BE2C (cell line): Measurements from ENCODE around the gene HLCS.

Source experiments
- DNase-seq: peaks from one replicate; pipeline ENCODE4 v3.0.0-alpha.2; 2020
- H3K27me3 ChIP-seq: fragments of 250-450 bp; sonication (Bioruptor Pico); 2 replicates; pipeline ENCODE4 v1.5.1; 2020; ENCODE audit warnings: mild to moderate bottlenecking
- H3K36me3 ChIP-seq: fragments of 250-450 bp; sonication (Bioruptor Pico); 2 replicates; pipeline ENCODE4 v1.5.1; 2020; ENCODE audit warnings: mild to moderate bottlenecking
- H3K4me1 ChIP-seq: fragments of 250-450 bp; sonication (Bioruptor Pico); 2 replicates; pipeline ENCODE4 v1.5.1; 2020
- H3K4me3 ChIP-seq: 2 replicates; pipeline ENCODE4 v1.5.1; 2011; ENCODE audit warnings: low read depth, low read length
- H3K9me3 ChIP-seq: fragments of 250-450 bp; sonication (Bioruptor Pico); 2 replicates; pipeline ENCODE4 v1.5.1; 2020
- TF ChIP-seq, protein P1 (sequence below): IDR thresholded peaks from 2 replicates; pipeline ENCODE4 v1.5.1; 2012; ENCODE audit warnings: mild to moderate bottlenecking, low read depth, low read length

The HLCS gene

DNA sequence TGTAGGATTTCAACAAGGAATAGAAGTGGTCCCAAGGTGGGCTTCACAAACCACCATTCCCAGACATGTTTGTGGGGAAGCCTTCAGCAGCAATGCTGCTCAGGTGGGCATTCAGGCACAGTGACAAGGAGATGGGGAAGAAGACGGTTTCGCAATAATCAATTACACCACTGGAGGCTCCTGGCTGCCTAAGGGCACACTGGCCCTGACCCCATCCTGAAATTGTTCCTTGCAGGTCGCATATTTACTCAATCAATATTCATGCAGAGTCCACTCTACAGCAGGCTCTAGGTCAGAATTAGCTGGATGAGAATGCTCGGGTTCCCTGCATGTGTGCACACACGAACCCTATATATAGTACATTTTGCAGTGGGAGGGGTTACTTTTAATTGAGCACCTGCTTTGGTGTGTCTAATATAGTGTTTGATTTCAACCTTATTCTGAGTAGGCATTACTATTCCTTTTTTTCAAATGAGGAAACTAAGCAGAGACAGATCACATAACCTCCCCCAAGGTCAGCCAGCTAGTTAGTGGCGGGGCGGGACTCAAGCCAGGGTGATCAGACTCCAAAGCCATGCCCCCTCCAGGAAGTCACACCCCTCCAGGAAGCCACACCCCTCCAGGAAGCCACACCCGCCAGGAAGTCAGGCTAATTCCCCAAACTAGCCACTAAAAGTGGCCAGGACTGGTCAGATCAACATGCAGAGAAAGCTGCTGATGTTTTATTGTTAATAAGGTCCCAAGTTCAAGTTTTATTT lies 106.5 kb downstream of the HLCS start:
- no peaks in the 10 kb centered on the region for H3K27me3 ChIP-seq
- peak; percentile 49 for DNase-seq

DNA sequence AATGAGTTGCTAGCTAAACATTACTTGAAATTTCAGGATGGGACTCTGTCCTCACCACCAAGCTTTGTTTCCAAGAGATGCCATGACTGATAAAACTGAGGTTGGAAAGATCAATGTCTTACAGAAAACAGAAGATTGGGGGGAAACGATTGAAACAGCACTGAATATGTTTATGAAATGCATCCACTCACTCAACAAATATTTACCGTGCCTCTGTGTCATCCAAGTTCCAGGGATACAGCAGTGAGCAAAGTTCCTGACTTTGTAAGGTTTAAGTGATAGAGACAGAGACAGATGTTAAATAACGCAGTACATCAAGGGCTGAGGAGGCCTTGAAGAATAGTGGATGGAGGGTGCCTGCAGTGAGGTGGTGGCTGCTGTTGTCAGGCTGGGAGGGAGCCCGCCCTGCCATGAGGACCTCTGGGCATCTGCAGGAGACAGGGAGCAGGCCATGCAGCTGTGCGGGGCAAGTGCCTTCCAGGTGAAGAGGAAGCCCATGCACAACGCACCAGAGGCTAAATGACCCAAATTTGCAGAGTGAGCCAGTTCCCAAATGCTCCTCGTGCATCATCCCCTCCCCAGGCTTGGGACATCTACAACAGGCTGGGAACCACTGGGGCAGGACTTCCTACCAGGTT lies 108.0 kb downstream of the HLCS start:
- Histone ChIP-seq H3K9me3 (no peaks in the 10 kb centered on the region), H3K4me1 (no peaks in the 10 kb centered on the region), H3K36me3 (no peaks in the 10 kb centered on the region), H3K4me3 (no peak overlapping the region), H3K27me3 (no peaks in the 10 kb centered on the region)
- TF ChIP-seq, protein P1, sequence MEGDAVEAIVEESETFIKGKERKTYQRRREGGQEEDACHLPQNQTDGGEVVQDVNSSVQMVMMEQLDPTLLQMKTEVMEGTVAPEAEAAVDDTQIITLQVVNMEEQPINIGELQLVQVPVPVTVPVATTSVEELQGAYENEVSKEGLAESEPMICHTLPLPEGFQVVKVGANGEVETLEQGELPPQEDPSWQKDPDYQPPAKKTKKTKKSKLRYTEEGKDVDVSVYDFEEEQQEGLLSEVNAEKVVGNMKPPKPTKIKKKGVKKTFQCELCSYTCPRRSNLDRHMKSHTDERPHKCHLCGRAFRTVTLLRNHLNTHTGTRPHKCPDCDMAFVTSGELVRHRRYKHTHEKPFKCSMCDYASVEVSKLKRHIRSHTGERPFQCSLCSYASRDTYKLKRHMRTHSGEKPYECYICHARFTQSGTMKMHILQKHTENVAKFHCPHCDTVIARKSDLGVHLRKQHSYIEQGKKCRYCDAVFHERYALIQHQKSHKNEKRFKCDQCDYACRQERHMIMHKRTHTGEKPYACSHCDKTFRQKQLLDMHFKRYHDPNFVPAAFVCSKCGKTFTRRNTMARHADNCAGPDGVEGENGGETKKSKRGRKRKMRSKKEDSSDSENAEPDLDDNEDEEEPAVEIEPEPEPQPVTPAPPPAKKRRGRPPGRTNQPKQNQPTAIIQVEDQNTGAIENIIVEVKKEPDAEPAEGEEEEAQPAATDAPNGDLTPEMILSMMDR = no peak
- no peak for DNase-seq

More for the DNA sequence above, 106.5 kb downstream of the HLCS start:
- Histone ChIP-seq H3K4me1 (no peaks in the 10 kb centered on the region), H3K36me3 (no peaks in the 10 kb centered on the region), H3K4me3 (no peak overlapping the region), H3K9me3 (no peaks in the 10 kb centered on the region)
- TF ChIP-seq, protein P1 = no peak

DNA sequence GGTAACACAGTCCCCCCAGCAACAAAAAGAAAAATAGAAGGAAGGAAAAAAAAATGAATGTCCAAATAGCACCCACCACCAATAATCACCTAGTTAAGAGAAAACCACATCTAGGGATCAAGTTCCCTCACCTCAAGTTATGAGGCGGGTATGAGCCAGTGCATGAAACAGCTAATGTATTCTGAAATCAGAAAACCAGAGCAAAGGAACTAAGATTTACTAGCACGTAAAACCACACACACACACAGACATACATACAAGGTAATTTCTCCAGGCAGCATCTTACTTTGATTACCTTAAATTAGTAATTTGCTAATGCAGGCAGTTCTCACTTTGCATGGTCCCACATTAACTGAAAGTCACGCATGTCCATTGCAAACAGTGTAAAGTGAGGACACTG lies 109.8 kb downstream of the HLCS start:
- Histone ChIP-seq H3K4me1 (no peaks in the 10 kb centered on the region), H3K9me3 (no peaks in the 10 kb centered on the region), H3K36me3 (no peaks in the 10 kb centered on the region), H3K4me3 (no peak overlapping the region), H3K27me3 (no peaks in the 10 kb centered on the region)
- no peak for DNase-seq
- TF ChIP-seq, protein P1 = no peak

DNA sequence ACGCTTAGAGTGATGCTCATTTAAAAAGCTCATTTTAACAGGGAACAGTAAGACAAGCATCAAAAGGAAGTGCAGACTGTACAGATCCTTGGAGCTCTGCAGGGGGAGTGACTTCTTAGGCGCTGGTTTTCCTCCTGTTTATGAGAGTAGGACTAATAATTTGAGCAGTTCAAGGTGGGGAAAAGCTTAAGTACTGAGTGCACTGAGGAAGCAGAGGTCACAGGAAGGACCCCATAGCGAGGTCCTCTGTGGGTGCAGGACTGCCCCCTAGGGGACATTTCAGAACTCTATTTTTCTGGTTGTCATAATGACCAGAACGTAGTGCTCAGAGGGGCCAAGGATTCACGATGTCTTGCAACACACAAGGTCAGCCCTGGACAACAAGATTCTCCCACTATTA lies 112.1 kb downstream of the HLCS start:
- Histone ChIP-seq H3K4me1 (no peaks in the 10 kb centered on the region), H3K4me3 (no peak overlapping the region), H3K36me3 (no peaks in the 10 kb centered on the region), H3K9me3 (no peaks in the 10 kb centered on the region), H3K27me3 (no peaks in the 10 kb centered on the region)
- DNase-seq = peak; percentile 68
- TF ChIP-seq, protein P1 = peak; percentile 86

DNA sequence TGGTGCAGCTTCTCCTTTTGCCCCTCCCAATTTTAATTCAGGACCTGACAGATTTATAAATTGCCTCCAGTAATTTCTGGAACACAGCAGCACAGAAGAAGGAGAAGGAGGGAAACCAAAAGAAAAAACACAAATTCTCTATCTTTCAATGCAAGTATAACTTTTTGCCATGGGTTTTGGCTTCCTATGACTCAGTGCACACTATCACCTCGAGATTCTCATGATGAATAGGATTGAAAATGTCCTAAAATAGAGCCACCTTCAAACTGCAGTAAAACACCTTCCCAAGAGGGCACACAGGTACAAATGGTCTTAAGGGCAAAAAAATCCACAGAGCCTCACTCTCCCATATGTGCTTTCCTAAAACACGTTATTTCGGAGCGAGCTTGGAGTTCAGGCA lies 113.6 kb downstream of the HLCS start:
- Histone ChIP-seq H3K36me3 (no peaks in the 10 kb centered on the region), H3K4me3 (no peak overlapping the region), H3K9me3 (no peaks in the 10 kb centered on the region), H3K4me1 (no peaks in the 10 kb centered on the region), H3K27me3 (no peaks in the 10 kb centered on the region)
- TF ChIP-seq, protein P1 = no peak
- DNase-seq = no peak

DNA sequence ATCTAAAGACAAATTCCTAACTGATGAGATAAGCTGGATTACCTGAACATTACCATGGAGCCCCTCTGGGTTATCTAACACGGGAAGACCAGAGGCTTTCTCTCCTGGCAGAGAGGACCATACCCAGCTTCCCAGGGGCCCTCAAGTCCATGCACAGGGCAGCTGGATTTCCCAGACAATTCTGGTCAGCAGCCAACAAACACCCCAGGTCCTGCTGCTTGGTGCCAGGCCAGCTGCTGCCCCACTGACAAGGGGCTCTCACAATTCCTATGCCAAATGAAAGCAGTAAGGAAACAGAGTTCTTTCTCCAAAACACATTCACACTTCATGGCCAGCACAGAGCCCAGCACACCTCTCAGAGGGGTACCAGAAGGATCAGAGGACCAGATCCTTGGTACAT lies 114.2 kb downstream of the HLCS start:
- H3K27me3 ChIP-seq = no peaks in the 10 kb centered on the region
- H3K36me3 ChIP-seq = no peaks in the 10 kb centered on the region
- H3K9me3 ChIP-seq = no peaks in the 10 kb centered on the region
- DNase-seq = no peak
- no peaks in the 10 kb centered on the region for H3K4me1 ChIP-seq
- H3K4me3 ChIP-seq = no peak overlapping the region
- TF ChIP-seq, protein P1 = no peak
